OCI-LY3 (cell line): ENCODE results near the gene DDX1.

Experiments
- H2AFZ ChIP-seq: fragments of 200-600, 300-600 bp; shearing (Covaris generic); 2 replicates; pipeline ENCODE4 v1.6.0; 2014; ENCODE audit warnings: antibody characterized with exemption, low read depth, low read length
- H3K27ac ChIP-seq: fragments of 200-600, 300-600 bp; sonication (generic); 2 replicates; pipeline ENCODE4 v1.5.1; 2014; ENCODE audit warnings: mild to moderate bottlenecking, low read length, moderate library complexity, mixed read lengths
- H3K27me3 ChIP-seq: fragments of 200-600, 300-600 bp; sonication (generic); 2 replicates; pipeline ENCODE4 v1.6.1; 2014; ENCODE audit warnings: low read depth, low read length, mixed read lengths
- H3K36me3 ChIP-seq: fragments of 200-600, 300-600 bp; sonication (generic); replicated peaks from 2 replicates; pipeline ENCODE3; 2014; ENCODE audit warnings: low read depth, low read length, mixed read lengths
- H3K4me1 ChIP-seq: fragments of 300-600, 200-600 bp; sonication (generic); 2 replicates; pipeline ENCODE4 v1.6.1; 2014; ENCODE audit warnings: low read length, mixed read lengths
- H3K4me2 ChIP-seq: fragments of 200-600, 300-600 bp; sonication (generic); 2 replicates; pipeline ENCODE4 v1.6.1; 2014; ENCODE audit warnings: low read length, mixed read lengths
- H3K4me3 ChIP-seq: fragments of 300-600, 200-600 bp; sonication (generic); 2 replicates; pipeline ENCODE4 v1.5.1; 2014; ENCODE audit warnings: antibody characterized with exemption, mild to moderate bottlenecking, low read length, moderate library complexity
- H3K79me2 ChIP-seq: fragments of 300-600, 200-600 bp; shearing (Covaris generic); 2 replicates; pipeline ENCODE4 v1.6.1; 2014; ENCODE audit warnings: mild to moderate bottlenecking, low read length, mixed read lengths
- H3K9ac ChIP-seq: fragments of 300-600, 200-600 bp; shearing (Covaris generic); 2 replicates; pipeline ENCODE4 v1.6.0; 2014; ENCODE audit warnings: mild to moderate bottlenecking, low read length, moderate library complexity
- H3K9me3 ChIP-seq: fragments of 200-600, 300-600 bp; shearing (Covaris generic); 2 replicates; pipeline ENCODE4 v1.6.1; 2014; ENCODE audit warnings: low read length, mixed read lengths; ENCODE audit not compliant: insufficient read depth
- H4K20me1 ChIP-seq: fragments of 200-600, 300-600 bp; sonication (generic); 2 replicates; pipeline ENCODE4 v1.6.1; 2016; ENCODE audit warnings: low read length, mixed read lengths; ENCODE audit not compliant: insufficient read depth
- CTCF ChIP-seq: fragments of 200-600, 300-600 bp; sonication (generic); IDR thresholded peaks from 2 replicates; pipeline ENCODE4 v1.5.1; 2014; ENCODE audit warnings: antibody characterized with exemption, low read length, low read depth
- EZH2phosphoT487 ChIP-seq: fragments of 200-600 bp; shearing (Covaris generic); IDR thresholded peaks from 2 replicates; pipeline ENCODE4 v1.6.1; 2018; ENCODE audit warnings: antibody characterized with exemption, mixed run types, low read depth

The DDX1 gene

DNA sequence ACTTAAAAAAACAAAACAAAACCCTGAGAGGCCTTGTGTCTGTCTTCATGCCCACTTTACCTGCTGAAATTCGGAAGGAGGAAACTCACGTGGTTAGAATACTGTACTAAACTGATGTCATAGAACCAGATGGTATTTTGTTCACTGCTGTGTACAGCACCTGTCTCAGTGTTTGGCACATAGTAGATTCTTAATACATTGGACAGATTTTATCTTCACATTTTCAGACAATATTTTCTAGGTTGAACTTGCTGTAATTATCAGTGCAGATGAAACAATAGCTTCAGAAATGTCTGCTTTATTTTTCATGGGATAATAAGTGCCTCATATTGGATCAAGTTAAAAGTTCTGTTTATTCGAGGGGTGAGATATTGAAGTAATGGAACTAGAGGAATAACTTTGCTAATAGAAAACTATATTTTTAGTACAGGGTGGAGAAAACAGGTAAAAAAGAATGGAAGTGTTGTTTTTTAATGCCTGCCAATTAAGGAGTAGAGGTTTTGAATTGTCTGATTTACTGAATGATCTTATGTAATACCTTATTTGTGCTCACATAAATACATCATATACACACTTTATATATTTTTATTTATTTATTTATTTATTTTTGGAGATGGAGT is 23.7 kb downstream of the DDX1 start:
- Histone ChIP-seq H3K79me2 (no peaks in the 10 kb centered on the region), H4K20me1 (no peaks in the 10 kb centered on the region), H3K4me2 (no peak overlapping the region), H3K27ac (no peak overlapping the region), H3K4me1 (no peaks in the 10 kb centered on the region), H3K9ac (no peak overlapping the region), H2AFZ (no peak overlapping the region), H3K36me3 (peaks cover 38% of the 10 kb centered on the region), H3K4me3 (no peak overlapping the region), H3K9me3 (no peaks in the 10 kb centered on the region), H3K27me3 (no peaks in the 10 kb centered on the region)
- TF ChIP-seq CTCF = no peak
- TF ChIP-seq EZH2phosphoT487 = no peak

DNA sequence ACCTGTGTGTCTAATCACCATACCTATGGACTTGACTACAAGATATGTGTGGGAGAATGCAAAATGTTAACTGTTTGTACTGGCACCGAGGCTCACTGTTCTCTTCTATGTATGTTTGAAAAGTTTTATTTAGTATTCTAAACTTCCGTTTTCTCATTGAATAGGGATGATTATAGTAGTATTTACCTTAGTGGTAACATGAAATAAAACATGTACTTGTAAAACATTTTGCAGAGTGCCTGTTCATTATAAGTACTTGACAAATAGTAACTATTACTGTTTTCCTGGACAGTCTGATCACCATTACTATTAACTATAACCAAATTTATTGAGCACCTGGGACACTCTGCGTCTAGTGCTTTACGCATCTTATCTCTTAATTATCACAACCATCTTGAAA is 24.8 kb downstream of the DDX1 start:
- no peak overlapping the region for H3K4me3 ChIP-seq
- no peaks in the 10 kb centered on the region for H4K20me1 ChIP-seq
- no peaks in the 10 kb centered on the region for H3K27me3 ChIP-seq
- TF ChIP-seq EZH2phosphoT487 = no peak
- TF ChIP-seq CTCF = no peak
- H2AFZ ChIP-seq = no peak overlapping the region
- peaks cover 43% of the 10 kb centered on the region for H3K36me3 ChIP-seq
- no peaks in the 10 kb centered on the region for H3K79me2 ChIP-seq
- H3K4me1 ChIP-seq = no peaks in the 10 kb centered on the region
- H3K9ac ChIP-seq = no peak overlapping the region
- no peak overlapping the region for H3K27ac ChIP-seq
- H3K4me2 ChIP-seq = no peak overlapping the region
- H3K9me3 ChIP-seq = no peaks in the 10 kb centered on the region

DNA sequence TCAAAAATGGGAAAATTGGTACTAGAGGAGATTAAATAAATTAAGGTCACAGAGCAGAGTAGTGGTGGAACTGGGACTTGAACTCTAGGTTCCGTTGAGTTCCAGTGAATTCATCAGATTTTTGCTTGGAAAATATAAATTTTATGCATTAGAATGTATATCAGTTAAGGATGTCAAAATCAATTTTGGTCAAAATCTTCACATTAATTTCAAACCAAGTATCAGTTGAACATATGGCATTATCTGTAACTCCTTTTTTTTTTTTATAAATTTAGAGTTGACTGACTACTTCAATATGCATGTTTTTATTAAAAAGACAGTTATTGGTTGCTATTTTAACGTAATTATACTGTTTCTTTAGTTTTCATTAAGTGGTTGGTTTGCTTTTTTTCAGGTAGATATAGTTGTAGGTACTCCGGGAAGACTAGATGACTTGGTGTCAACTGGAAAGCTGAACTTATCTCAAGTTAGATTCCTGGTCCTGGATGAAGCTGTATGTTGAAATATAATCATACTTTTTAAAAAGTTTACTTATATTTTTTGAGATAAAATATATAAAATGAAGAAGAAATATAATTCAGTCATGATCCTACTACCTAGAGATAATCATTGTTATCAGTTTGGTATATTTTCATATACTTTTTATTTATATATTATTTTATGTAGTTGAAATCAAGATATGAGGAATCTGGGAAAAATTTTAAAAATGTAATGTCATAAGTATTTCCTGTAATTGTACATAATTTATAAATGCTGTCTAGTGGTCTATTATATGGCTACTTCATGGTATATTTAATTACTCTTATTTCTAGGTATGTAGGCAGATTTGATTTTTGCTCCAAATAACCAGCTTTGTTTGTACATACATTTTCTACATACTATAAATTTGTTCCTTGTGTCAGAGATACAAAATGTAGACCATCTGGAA is 25.4 kb downstream of the DDX1 start:
- H3K4me3 ChIP-seq = no peak overlapping the region
- no peaks in the 10 kb centered on the region for H3K79me2 ChIP-seq
- no peaks in the 10 kb centered on the region for H4K20me1 ChIP-seq
- no peak overlapping the region for H3K9ac ChIP-seq
- H3K4me1 ChIP-seq = no peaks in the 10 kb centered on the region
- no peak overlapping the region for H2AFZ ChIP-seq
- H3K4me2 ChIP-seq = no peak overlapping the region
- H3K36me3 ChIP-seq = peaks cover 46% of the 10 kb centered on the region
- no peak for TF ChIP-seq EZH2phosphoT487
- no peak for TF ChIP-seq CTCF
- no peaks in the 10 kb centered on the region for H3K27me3 ChIP-seq
- no peak overlapping the region for H3K27ac ChIP-seq
- H3K9me3 ChIP-seq = no peaks in the 10 kb centered on the region

GRCh38 chr2:15617778-15618448 is 26.2 kb downstream of the DDX1 start:
- Histone ChIP-seq H3K27ac (no peak overlapping the region), H3K9ac (no peak overlapping the region), H3K4me3 (no peak overlapping the region), H3K27me3 (no peaks in the 10 kb centered on the region), H3K9me3 (no peaks in the 10 kb centered on the region), H3K4me2 (no peak overlapping the region), H3K36me3 (peaks cover 54% of the 10 kb centered on the region), H3K79me2 (no peaks in the 10 kb centered on the region), H2AFZ (no peak overlapping the region), H4K20me1 (no peaks in the 10 kb centered on the region), H3K4me1 (no peaks in the 10 kb centered on the region)
- no peak for TF ChIP-seq CTCF
- TF ChIP-seq EZH2phosphoT487 = no peak
